ENCODE results near the gene GGT6. TPM values are rescaled to one million over a fixed set of nuclear protein-coding genes. Genes with fewer than 3 reads are reported as not detected.

GGT6 gene
- total RNA-seq, 1 donor from 2014 or later: not detected

Other genes with a start within 250 kb of the GGT6 start
- gene UBE2G1, start 193.9 kb downstream of the GGT6 start, total RNA-seq: 123 and 129 TPM in 2 replicates
- not detected in 2 replicates for gene SPNS3, start 126.6 kb downstream of the GGT6 start, total RNA-seq
- gene SPNS2, start 61.7 kb downstream of the GGT6 start, total RNA-seq: 1.3 and 4.3 TPM in 2 replicates
- gene MYBBP1A, start 5.2 kb downstream of the GGT6 start, total RNA-seq: 70.0 and 71.1 TPM in 2 replicates
- 0.18 and 0.26 TPM in 2 replicates for gene SMTNL2, start 24.0 kb upstream of the GGT6 start, total RNA-seq
- gene ALOX15, start 81.1 kb upstream of the GGT6 start, total RNA-seq: 0.07 TPM in 1 of 2 replicates, not detected in the other
- gene PELP1, start 143.6 kb upstream of the GGT6 start, total RNA-seq: 51.6 and 52.7 TPM in 2 replicates
- 6.3 and 10.3 TPM in 2 replicates for gene ARRB2, start 150.1 kb upstream of the GGT6 start, total RNA-seq
- 8.5 and 9.9 TPM in 2 replicates for gene MED11, start 170.9 kb upstream of the GGT6 start, total RNA-seq
- gene ZMYND15, start 179.3 kb upstream of the GGT6 start, total RNA-seq: 0.09 and 0.12 TPM in 2 replicates
- gene CXCL16, start 179.4 kb upstream of the GGT6 start, total RNA-seq: 2.2 and 3.2 TPM in 2 replicates
- gene TM4SF5, start 211.3 kb upstream of the GGT6 start, total RNA-seq: not detected in 2 replicates
- 0.75 TPM in 1 of 2 replicates, not detected in the other for gene VMO1, start 225.8 kb upstream of the GGT6 start, total RNA-seq
- gene GLTPD2, start 228.4 kb upstream of the GGT6 start, total RNA-seq: not detected in 2 replicates
- gene PSMB6, start 235.6 kb upstream of the GGT6 start, total RNA-seq: 154 and 161 TPM in 2 replicates
- gene PLD2, start 246.6 kb upstream of the GGT6 start, total RNA-seq: 21.4 and 29.3 TPM in 2 replicates

All from astrocyte (in vitro differentiated cells and primary cell).